T-cell (primary cell): ENCODE measurements around the gene GRM1. TPM values are rescaled to one million over a fixed set of nuclear protein-coding genes. Genes with fewer than 3 reads are reported as not detected.

ENCODE experiments used
- ATAC-seq, 4 experiments: fragments of 200-7000 bp in 3 of 4; fragments of 150-1000 bp in 1 of 4; cut with Tn5 transposase; replicated peaks in 1 of 4; 1 replicate in 3 of 4; 2 replicates in 1 of 4; pipeline ENCODE4 v1.10.0; 2021; ENCODE audit warnings: moderate library complexity in 3 of 4, mild to moderate bottlenecking in 2 of 4, moderate number of reproducible peaks in 1 of 4
- CTCF ChIA-PET, 2 donors: fragments of 300-600 bp; sonication (Branson Sonifier 250); formaldehyde crosslinking; loops; one replicate each; lab custom pipeline; 2022; ENCODE audit warnings: antibody characterized with exemption in 2 of 2; lab: Charles Lee
- POLR2A ChIA-PET, 2 donors: fragments of 300-600 bp; sonication (Branson Sonifier 250); formaldehyde crosslinking; loops; one replicate each; lab custom pipeline; 2022; ENCODE audit warnings: antibody characterized with exemption in 2 of 2; lab: Charles Lee
- DNase-seq, 35 experiments: peaks; one replicate each; pipeline versions ENCODE4 v3.0.0 to v3.0.0-alpha.2; 2013 to 2023
- H3K27ac ChIP-seq: one replicate; pipeline ENCODE4 v1.5.1; 2013; ENCODE audit warnings: low read length
- H3K27me3 ChIP-seq, 2 experiments: replicated peaks in 1 of 2; 1 replicate in 1 of 2; 2 replicates in 1 of 2; pipeline versions ENCODE4 v1.6.1 to v1.7.0; 2013; ENCODE audit warnings: low read length in 1 of 2, mixed read lengths in 1 of 2; ENCODE audit not compliant: control insufficient read depth in 2 of 2, insufficient read depth in 2 of 2; ENCODE audit errors: extremely low read depth in 1 of 2
- H3K36me3 ChIP-seq, 2 donors: 1 replicate in 1 of 2; 2 replicates in 1 of 2; pipeline versions ENCODE4 v1.6.1 to v1.7.0; 2013; ENCODE audit warnings: low read length in 1 of 2; ENCODE audit not compliant: control insufficient read depth in 2 of 2, insufficient read depth in 1 of 2; ENCODE audit errors: extremely low read depth in 1 of 2
- H3K4me1 ChIP-seq, 2 experiments: 1 replicate in 1 of 2; 2 replicates in 1 of 2; pipeline versions ENCODE4 v1.6.1 to v1.7.0; 2013; ENCODE audit warnings: low read length in 2 of 2, mixed read lengths in 1 of 2; ENCODE audit not compliant: insufficient read depth in 2 of 2, control insufficient read depth in 1 of 2; ENCODE audit errors: extremely low read depth in 1 of 2
- H3K4me3 ChIP-seq, 2 donors: 1 replicate in 1 of 2; 2 replicates in 1 of 2; pipeline versions ENCODE4 v1.5.1 to v1.7.0; 2013; ENCODE audit warnings: mild to moderate bottlenecking in 2 of 2, low read length in 1 of 2, moderate library complexity in 1 of 2; ENCODE audit not compliant: control insufficient read depth in 1 of 2; ENCODE audit errors: extremely low read depth in 1 of 2
- H3K9me3 ChIP-seq: 2 replicates; pipeline ENCODE4 v1.7.0; 2013
- H3K27ac Mint-ChIP-seq, 2 donors: one replicate each; pipeline ENCODE4 v1.8.0; 2020 to 2021; ENCODE audit warnings: mild to moderate bottlenecking in 2 of 2, mixed read lengths in 2 of 2
- H3K27me3 Mint-ChIP-seq, 2 donors: one replicate each; pipeline ENCODE4 v1.8.0; 2021 to 2022; ENCODE audit warnings: mixed read lengths in 2 of 2
- H3K36me3 Mint-ChIP-seq: one replicate; pipeline ENCODE4 v1.8.0; 2021; ENCODE audit warnings: mixed read lengths
- H3K4me1 Mint-ChIP-seq, 3 donors: one replicate each; pipeline ENCODE4 v1.8.0; 2020 to 2022; ENCODE audit warnings: mixed read lengths in 3 of 3, mild to moderate bottlenecking in 1 of 3
- H3K4me3 Mint-ChIP-seq, 3 donors: one replicate each; pipeline ENCODE4 v1.8.0; 2020 to 2022; ENCODE audit warnings: mild to moderate bottlenecking in 3 of 3, mixed read lengths in 3 of 3, moderate library complexity in 3 of 3
- H3K9me3 Mint-ChIP-seq, 3 donors: one replicate each; pipeline ENCODE4 v1.8.0; 2020 to 2022; ENCODE audit warnings: mixed read lengths in 3 of 3
- WGBS: methylation state at CpG from one replicate; pipeline ENCODE4 v1.1.5; 2013; ENCODE audit warnings: missing lambda C conversion rate; ENCODE audit not compliant: insufficient coverage; 5-methylcytosine and 5-hydroxymethylcytosine counted together
- total RNA-seq, 35 experiments: library from RNA in 6 of 35; stranded (reverse) in 6 of 35; fragments of 120-200 nt in 1 of 35; gene quantifications; one replicate each; pipeline versions ENCODE4 v1.2.1 to v1.2.4 and lab custom pipeline; 2013 to 2026

The GRM1 gene
- total RNA-seq, 5 donors from 2014 or later (not counting 1 experiment from before 2014, with no cell fraction given): not detected

DNA sequence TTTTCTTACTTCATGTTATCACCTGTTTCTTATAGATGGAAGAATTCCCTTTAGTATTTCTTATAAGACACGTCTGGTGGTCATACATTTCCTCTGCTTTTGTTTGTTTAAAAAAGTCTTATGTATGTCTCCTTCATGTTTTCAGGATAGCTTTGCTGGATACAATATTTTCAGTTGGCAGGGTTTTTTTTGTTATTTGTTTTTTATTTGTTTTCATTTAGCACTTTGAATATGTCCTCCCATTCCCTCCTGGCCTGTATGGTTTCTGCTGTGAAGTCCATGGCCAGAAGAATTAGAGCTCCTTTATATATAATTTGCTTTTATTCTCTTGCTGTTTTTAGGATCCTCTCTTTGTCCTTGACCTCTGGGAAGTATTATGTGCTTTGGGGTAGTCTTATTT, 432.1 kb downstream of the GRM1 start:
- peaks cover 19 to 31% (median 30%) of the 10 kb centered on the region in 3 donors for H3K9me3 Mint-ChIP-seq
- WGBS: no CpG with 5 or more reads among the region's 1 CpG
- no peak for ATAC-seq

DNA sequence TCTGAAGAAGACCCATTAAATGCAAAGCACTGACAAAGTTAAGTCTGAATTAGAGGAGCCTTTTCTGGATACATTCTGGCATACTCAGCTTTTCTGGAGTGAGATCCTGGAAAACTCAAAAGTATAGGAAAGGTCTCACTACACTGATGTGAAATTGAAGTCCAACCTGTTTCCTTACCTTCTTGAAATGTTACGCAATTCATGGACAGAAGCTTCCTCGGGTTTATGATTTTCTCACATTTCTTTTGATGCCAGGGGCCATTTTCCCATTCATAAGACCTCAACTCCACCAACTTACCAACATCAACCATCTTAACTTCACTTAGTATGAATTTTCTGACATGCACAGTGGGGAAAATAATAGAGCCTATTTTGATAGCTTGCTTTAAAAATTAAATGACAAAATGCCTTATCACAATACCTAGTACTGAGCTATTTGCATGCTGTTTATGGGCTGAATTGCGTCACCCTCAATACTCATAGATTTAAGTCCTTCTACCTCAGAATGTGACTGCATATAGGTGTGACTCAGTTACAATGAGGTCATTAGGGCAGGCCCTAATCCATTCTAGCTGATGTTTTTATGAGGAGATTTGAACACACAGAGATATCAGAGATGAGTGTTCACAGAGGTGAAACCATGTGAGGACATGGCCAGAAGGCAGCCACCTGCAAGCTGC, 441.4 kb downstream of the GRM1 start:
- 100% methylated on average over 1 of the region's 3 CpGs for WGBS
- no peak overlapping the region for H3K27ac Mint-ChIP-seq

More for the DNA sequence above, 432.1 kb downstream of the GRM1 start:
- Histone ChIP-seq H3K36me3 (no peaks in the 10 kb centered on the region), H3K4me3 (no peak overlapping the region), H3K4me1 (no peaks in the 10 kb centered on the region), H3K27ac (no peak overlapping the region), H3K27me3 (no peaks in the 10 kb centered on the region), H3K9me3 (no peaks in the 10 kb centered on the region)
- Mint-ChIP-seq H3K27ac (no peak overlapping the region), H3K4me1 (no peaks in the 10 kb centered on the region), H3K4me3 (no peak overlapping the region), H3K36me3 (no peaks in the 10 kb centered on the region), H3K27me3 (no peaks in the 10 kb centered on the region)
- no peak for DNase-seq
- POLR2A ChIA-PET: no interaction called here
- CTCF ChIA-PET: no interaction called here

DNA sequence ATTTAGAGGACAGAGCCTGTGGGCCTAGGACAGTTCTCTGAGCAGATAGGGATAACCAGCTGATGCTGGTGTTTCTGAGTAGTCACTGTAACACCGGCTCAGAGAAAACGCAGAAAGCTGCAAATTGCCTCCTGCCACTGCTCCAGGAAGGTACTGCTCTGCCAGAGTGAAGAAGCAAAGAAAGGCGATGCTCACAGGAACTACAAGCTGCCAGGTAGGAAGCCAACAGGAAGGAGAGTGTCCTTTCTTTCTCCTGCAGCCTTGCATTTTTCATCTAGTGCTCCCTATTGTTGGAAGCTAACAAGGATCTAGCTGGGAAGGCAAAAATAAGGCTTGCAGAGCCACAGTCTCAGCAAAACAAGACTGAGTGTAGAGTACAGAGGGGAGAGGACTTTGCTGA, 444.1 kb downstream of the GRM1 start:
- H3K27ac Mint-ChIP-seq: no peak overlapping the region

More for the DNA sequence above, 441.4 kb downstream of the GRM1 start:
- Histone ChIP-seq H3K4me3 (no peak overlapping the region), H3K9me3 (no peaks in the 10 kb centered on the region), H3K4me1 (no peaks in the 10 kb centered on the region), H3K27ac (no peak overlapping the region), H3K36me3 (no peaks in the 10 kb centered on the region), H3K27me3 (no peaks in the 10 kb centered on the region)
- ATAC-seq (no peak), DNase-seq (no peak)
- Mint-ChIP-seq H3K4me1 (no peaks in the 10 kb centered on the region), H3K27me3 (no peaks in the 10 kb centered on the region), H3K36me3 (no peaks in the 10 kb centered on the region), H3K9me3 (peaks cover 0 to 5% (median 0%) of the 10 kb centered on the region in 3 donors), H3K4me3 (no peak overlapping the region)
- CTCF ChIA-PET: no interaction called here
- POLR2A ChIA-PET: no interaction called here

DNA sequence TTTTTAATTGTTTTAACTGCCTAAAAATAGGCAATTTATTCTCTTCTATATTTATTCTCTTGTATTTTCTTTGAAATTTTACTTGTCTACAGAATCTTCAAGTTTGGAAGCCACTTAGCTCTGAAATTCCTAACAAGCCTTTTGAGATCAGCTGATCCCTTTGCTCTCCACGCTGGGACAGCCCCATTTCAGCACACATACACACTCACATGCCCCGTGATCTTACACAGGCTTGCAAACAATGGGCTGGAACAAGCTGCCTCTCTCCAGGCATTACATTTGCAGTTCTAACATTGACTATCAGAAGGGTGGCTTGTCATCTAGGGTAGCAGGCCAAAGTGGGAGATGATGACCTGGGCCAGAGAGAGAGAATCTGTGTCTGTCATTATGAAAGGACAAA, 452.7 kb downstream of the GRM1 start:
- DNase-seq (no peak), ATAC-seq (no peak)
- Histone ChIP-seq H3K36me3 (no peaks in the 10 kb centered on the region), H3K4me3 (no peak overlapping the region), H3K4me1 (no peaks in the 10 kb centered on the region), H3K27me3 (no peaks in the 10 kb centered on the region), H3K9me3 (no peaks in the 10 kb centered on the region), H3K27ac (no peak overlapping the region)
- ChIA-PET CTCF (no interaction called here), POLR2A (no interaction called here)
- Mint-ChIP-seq H3K27ac (no peak overlapping the region), H3K27me3 (no peaks in the 10 kb centered on the region), H3K9me3 (peaks cover 0 to 9% (median 3%) of the 10 kb centered on the region in 3 donors), H3K36me3 (no peaks in the 10 kb centered on the region), H3K4me3 (no peak overlapping the region), H3K4me1 (no peaks in the 10 kb centered on the region)
- WGBS: 20% methylated on average over 1 of the region's 2 CpGs

More for the DNA sequence above, 444.1 kb downstream of the GRM1 start:
- ChIA-PET CTCF (no interaction called here), POLR2A (no interaction called here)
- ATAC-seq (no peak), DNase-seq (no peak)
- Mint-ChIP-seq H3K4me3 (no peak overlapping the region), H3K27me3 (no peaks in the 10 kb centered on the region), H3K4me1 (no peaks in the 10 kb centered on the region), H3K9me3 (peaks cover 0 to 5% (median 0%) of the 10 kb centered on the region in 3 donors), H3K36me3 (no peaks in the 10 kb centered on the region)
- 78% methylated on average over 3 of the region's 3 CpGs for WGBS
- H3K36me3 ChIP-seq: no peaks in the 10 kb centered on the region
- no peaks in the 10 kb centered on the region for H3K4me1 ChIP-seq
- no peaks in the 10 kb centered on the region for H3K9me3 ChIP-seq
- no peaks in the 10 kb centered on the region for H3K27me3 ChIP-seq
- no peak overlapping the region for H3K4me3 ChIP-seq
- H3K27ac ChIP-seq: no peak overlapping the region

DNA sequence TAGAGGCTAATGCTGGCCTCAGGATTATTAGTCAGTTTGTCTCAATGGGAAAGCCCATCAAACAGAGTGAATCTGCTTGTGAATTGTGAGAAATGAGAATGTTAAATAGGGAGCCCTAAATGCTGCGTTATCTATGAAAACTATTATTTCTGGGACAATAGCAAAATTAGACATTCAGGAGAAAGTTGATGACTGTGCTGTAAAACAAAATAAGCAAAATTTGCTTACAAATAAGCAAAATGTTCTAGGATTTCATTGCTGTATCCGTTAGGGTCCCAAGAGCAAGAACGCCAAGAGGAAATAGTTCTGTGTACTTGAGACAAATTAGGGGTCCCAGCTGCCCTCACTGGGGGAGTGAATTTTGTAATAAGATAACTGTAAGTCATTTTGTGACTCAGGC, 455.5 kb downstream of the GRM1 start:
- Mint-ChIP-seq H3K4me1 (no peaks in the 10 kb centered on the region), H3K4me3 (no peak overlapping the region), H3K9me3 (peaks cover 0 to 9% (median 3%) of the 10 kb centered on the region in 3 donors), H3K27ac (no peak overlapping the region), H3K36me3 (no peaks in the 10 kb centered on the region), H3K27me3 (no peaks in the 10 kb centered on the region)
- ATAC-seq: no peak
- Histone ChIP-seq H3K9me3 (no peaks in the 10 kb centered on the region), H3K4me1 (no peaks in the 10 kb centered on the region), H3K4me3 (no peak overlapping the region), H3K27ac (no peak overlapping the region), H3K27me3 (no peaks in the 10 kb centered on the region), H3K36me3 (no peaks in the 10 kb centered on the region)
- ChIA-PET POLR2A (no interaction called here), CTCF (no interaction called here)
- DNase-seq: no peak
- 83% methylated on average over 3 of the region's 3 CpGs for WGBS

Other genes with a start within 250 kb of the GRM1 start
- gene FBXO30, start 214.3 kb upstream of the GRM1 start, total RNA-seq: 1 to 10 TPM; 2.5 to 6.2 (median 5.0) TPM
- 10 to 100 TPM; 26.2 to 32.4 (median 28.9) TPM for gene SHPRH, start 64.7 kb upstream of the GRM1 start, total RNA-seq